SU-DHL-6 (cell line): Measurements from ENCODE around the gene MTA3.

Experiments
- H2AFZ ChIP-seq: fragments of 200-600 bp; sonication (generic); 2 replicates; pipeline ENCODE4 v1.6.1; 2014; ENCODE audit warnings: low read depth, mild to moderate bottlenecking, moderate library complexity, mixed read lengths, antibody characterized with exemption, low read length; ENCODE audit not compliant: severe bottlenecking
- H3F3A ChIP-seq: fragments of 200-600 bp; shearing (Covaris generic); 2 replicates; pipeline ENCODE4 v1.6.0; 2016; ENCODE audit warnings: antibody characterized with exemption, mild to moderate bottlenecking; ENCODE audit not compliant: insufficient read depth
- H3K27ac ChIP-seq: fragments of 200-600 bp; sonication (generic); 2 replicates; pipeline ENCODE4 v1.5.1; 2016; ENCODE audit warnings: low read depth, mild to moderate bottlenecking, low read length, moderate library complexity, mixed read lengths
- H3K27me3 ChIP-seq: fragments of 200-600 bp; sonication (generic), shearing (Covaris generic); 2 replicates; pipeline ENCODE4 v1.6.0; 2014; ENCODE audit warnings: mild to moderate bottlenecking, low read length
- H3K36me3 ChIP-seq: fragments of 200-600 bp; sonication (generic); 2 replicates; pipeline ENCODE4 v1.6.1; 2014; ENCODE audit warnings: mild to moderate bottlenecking, low read length, mixed read lengths
- H3K4me2 ChIP-seq: fragments of 300-600, 200-600 bp; shearing (Covaris generic), sonication (generic); 2 replicates; pipeline ENCODE4 v1.6.0; 2014; ENCODE audit warnings: low read length, low read depth, mild to moderate bottlenecking; ENCODE audit not compliant: poor library complexity, severe bottlenecking
- H3K4me3 ChIP-seq: fragments of 200-600 bp; sonication (generic); 2 replicates; pipeline ENCODE4 v1.5.1; 2014; ENCODE audit warnings: antibody characterized with exemption, low read length, mild to moderate bottlenecking, mixed read lengths; ENCODE audit not compliant: insufficient read depth, poor library complexity, severe bottlenecking
- H3K79me2 ChIP-seq: fragments of 200-600 bp; sonication (generic); 2 replicates; pipeline ENCODE4 v1.6.1; 2014; ENCODE audit warnings: mild to moderate bottlenecking, low read length, moderate library complexity; ENCODE audit not compliant: insufficient read depth
- H3K9ac ChIP-seq: fragments of 200-600 bp; sonication (generic); 2 replicates; pipeline ENCODE4 v1.7.0; 2014; ENCODE audit warnings: mild to moderate bottlenecking, low read length
- H3K9me2 ChIP-seq: fragments of 200-600 bp; sonication (generic); replicated peaks from 2 replicates; pipeline ENCODE4 v1.6.1; 2014; ENCODE audit warnings: low read length; ENCODE audit not compliant: insufficient read depth
- H3K9me3 ChIP-seq: fragments of 200-600 bp; sonication (generic); 2 replicates; pipeline ENCODE4 v1.6.1; 2014; ENCODE audit warnings: low read length, mixed read lengths; ENCODE audit not compliant: insufficient read depth
- H4K20me1 ChIP-seq: fragments of 200-600 bp; sonication (generic); 2 replicates; pipeline ENCODE4 v1.6.1; 2014; ENCODE audit warnings: low read depth, mild to moderate bottlenecking, antibody characterized with exemption, low read length, moderate library complexity, mixed read lengths
- EZH2phosphoT487 ChIP-seq: fragments of 200-600 bp; sonication (generic), shearing (Covaris generic); conservative IDR thresholded peaks from 2 replicates; pipeline ENCODE4 v1.6.1; 2018; ENCODE audit warnings: mild to moderate bottlenecking, antibody characterized with exemption, low read length, moderate library complexity, mixed read lengths
- TF ChIP-seq, protein P1 (sequence below): fragments of 200-600 bp; sonication (generic); IDR thresholded peaks from one replicate; pipeline ENCODE4 v1.5.1; 2017; ENCODE audit warnings: antibody characterized with exemption, mild to moderate bottlenecking, low read length, moderate library complexity; ENCODE audit not compliant: insufficient read depth, poor library complexity, severe bottlenecking

Gene MTA3

DNA sequence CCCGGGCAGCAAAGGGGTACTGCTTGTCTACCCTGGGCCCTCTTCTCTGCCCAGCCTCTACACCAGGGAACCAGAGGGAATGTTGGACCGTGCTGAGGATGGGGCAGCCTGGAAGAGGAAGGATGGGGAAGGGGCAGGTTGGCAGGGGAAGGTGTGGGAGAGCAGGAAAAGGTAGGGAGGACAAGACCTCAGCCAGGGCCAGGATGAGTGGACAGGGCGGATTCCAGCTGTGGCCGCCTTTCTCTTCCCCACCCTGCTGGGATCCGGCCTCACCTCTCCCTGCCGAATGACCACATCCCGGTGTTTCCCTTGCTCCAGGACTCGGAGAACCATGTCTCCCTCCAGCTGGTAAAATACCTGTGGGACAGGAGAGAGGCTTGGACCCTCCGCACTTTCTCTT lies 215.1 kb downstream of the MTA3 start:
- TF ChIP-seq, protein P1, sequence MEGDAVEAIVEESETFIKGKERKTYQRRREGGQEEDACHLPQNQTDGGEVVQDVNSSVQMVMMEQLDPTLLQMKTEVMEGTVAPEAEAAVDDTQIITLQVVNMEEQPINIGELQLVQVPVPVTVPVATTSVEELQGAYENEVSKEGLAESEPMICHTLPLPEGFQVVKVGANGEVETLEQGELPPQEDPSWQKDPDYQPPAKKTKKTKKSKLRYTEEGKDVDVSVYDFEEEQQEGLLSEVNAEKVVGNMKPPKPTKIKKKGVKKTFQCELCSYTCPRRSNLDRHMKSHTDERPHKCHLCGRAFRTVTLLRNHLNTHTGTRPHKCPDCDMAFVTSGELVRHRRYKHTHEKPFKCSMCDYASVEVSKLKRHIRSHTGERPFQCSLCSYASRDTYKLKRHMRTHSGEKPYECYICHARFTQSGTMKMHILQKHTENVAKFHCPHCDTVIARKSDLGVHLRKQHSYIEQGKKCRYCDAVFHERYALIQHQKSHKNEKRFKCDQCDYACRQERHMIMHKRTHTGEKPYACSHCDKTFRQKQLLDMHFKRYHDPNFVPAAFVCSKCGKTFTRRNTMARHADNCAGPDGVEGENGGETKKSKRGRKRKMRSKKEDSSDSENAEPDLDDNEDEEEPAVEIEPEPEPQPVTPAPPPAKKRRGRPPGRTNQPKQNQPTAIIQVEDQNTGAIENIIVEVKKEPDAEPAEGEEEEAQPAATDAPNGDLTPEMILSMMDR: no peak
- TF ChIP-seq EZH2phosphoT487: no peak

DNA sequence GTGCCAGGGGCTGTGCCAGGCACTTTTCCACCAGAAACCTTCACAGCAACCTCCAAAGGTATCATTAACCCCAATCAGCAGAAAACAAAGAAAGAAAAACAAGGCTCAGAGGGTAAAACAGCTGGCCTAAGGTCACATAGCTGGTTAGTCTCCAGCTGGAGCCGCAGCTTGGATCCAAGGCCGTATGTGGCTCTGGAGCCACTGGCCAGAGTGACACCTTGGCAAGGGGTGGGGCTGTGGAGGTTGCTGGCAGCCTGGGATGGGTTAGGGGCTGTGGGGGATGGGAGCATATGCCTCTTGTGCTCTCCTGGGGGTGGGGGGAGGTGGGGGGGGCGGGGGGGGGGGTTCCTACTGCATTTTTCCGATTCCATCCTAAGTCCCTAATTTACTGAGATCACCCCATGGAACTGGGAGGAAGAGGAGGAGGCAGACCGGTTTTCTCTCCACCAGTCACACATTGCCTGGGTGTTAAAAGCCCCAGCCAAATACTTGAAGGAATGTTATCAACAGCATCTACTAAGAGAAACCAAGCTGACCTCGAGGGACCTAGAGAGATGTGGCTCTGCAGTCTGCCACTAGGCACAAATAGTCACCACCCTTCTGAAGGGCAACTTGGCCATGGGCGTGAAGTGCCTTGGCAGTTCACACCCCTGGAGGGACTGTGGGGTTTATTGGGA lies 215.9 kb downstream of the MTA3 start:
- H3K27me3 ChIP-seq: no peaks in the 10 kb centered on the region
- no peaks in the 10 kb centered on the region for H3K9me3 ChIP-seq
- TF ChIP-seq EZH2phosphoT487: no peak
- no peak overlapping the region for H3K9ac ChIP-seq
- no peaks in the 10 kb centered on the region for H4K20me1 ChIP-seq
- H3K9me2 ChIP-seq: no peaks in the 10 kb centered on the region
- no peak overlapping the region for H2AFZ ChIP-seq
- H3K4me3 ChIP-seq: no peak overlapping the region
- no peak overlapping the region for H3K4me2 ChIP-seq
- H3K79me2 ChIP-seq: no peaks in the 10 kb centered on the region
- no peak overlapping the region for H3K27ac ChIP-seq
- H3K36me3 ChIP-seq: no peaks in the 10 kb centered on the region
- no peaks in the 10 kb centered on the region for H3F3A ChIP-seq

More for the DNA sequence above, 215.1 kb downstream of the MTA3 start:
- H3K79me2 ChIP-seq: no peaks in the 10 kb centered on the region
- H3K9ac ChIP-seq: no peak overlapping the region
- H3K9me2 ChIP-seq: no peaks in the 10 kb centered on the region
- no peaks in the 10 kb centered on the region for H4K20me1 ChIP-seq
- no peak overlapping the region for H3K4me3 ChIP-seq
- H2AFZ ChIP-seq: no peak overlapping the region
- H3K4me2 ChIP-seq: no peak overlapping the region
- H3K36me3 ChIP-seq: no peaks in the 10 kb centered on the region
- H3K27ac ChIP-seq: no peak overlapping the region
- no peaks in the 10 kb centered on the region for H3F3A ChIP-seq
- H3K27me3 ChIP-seq: no peaks in the 10 kb centered on the region
- peaks cover 3% of the 10 kb centered on the region; the same call in 1 of the 2 replicates for H3K9me3 ChIP-seq

DNA sequence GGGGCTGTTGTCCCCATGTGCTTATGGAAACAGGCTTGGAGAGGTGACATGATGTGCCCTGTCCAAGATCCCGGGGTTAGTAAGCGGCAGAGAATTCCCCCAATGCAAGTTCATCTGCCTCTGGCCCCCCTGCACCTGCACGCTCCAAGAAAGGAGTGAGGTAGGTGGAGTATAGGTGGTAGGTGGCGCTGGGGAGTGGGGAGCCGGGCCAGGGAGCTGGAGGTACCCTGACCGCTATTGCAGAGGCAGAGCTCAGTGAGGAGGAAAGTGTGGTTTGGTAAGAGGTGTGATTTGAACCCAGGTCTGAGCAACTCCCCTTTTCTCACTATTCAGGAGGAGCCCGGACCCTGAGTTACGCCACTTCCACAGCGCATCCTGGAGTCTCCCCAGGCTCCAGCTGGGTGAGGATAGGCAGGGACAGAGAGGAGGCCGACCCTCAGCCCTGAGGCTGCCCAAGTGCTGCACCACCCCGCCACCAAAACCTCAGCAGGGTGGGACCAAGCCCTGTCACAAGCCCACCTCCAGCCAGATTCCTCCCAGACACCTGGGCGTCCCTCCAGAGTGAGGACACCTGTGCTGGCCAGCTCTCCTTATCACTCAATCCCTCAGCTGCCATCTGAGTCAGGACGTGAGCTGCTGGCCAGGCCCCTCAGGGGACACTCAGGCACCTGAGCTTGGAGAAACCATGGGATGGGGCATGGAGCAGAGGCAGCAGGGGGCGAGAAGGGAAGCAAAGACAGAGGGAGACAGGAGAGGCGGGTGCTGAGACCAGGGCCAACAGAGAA lies 218.3 kb downstream of the MTA3 start:
- no peak overlapping the region for H3K27ac ChIP-seq
- H3K4me3 ChIP-seq: no peak overlapping the region
- H3K9ac ChIP-seq: no peak overlapping the region
- H2AFZ ChIP-seq: no peak overlapping the region
- no peaks in the 10 kb centered on the region for H3F3A ChIP-seq
- TF ChIP-seq EZH2phosphoT487: no peak
- TF ChIP-seq, protein P1: no peak
- H3K4me2 ChIP-seq: no peak overlapping the region
- no peaks in the 10 kb centered on the region for H3K9me2 ChIP-seq
- no peaks in the 10 kb centered on the region for H3K36me3 ChIP-seq
- H3K9me3 ChIP-seq: no peaks in the 10 kb centered on the region
- H4K20me1 ChIP-seq: no peaks in the 10 kb centered on the region
- no peaks in the 10 kb centered on the region for H3K27me3 ChIP-seq
- no peaks in the 10 kb centered on the region for H3K79me2 ChIP-seq

DNA sequence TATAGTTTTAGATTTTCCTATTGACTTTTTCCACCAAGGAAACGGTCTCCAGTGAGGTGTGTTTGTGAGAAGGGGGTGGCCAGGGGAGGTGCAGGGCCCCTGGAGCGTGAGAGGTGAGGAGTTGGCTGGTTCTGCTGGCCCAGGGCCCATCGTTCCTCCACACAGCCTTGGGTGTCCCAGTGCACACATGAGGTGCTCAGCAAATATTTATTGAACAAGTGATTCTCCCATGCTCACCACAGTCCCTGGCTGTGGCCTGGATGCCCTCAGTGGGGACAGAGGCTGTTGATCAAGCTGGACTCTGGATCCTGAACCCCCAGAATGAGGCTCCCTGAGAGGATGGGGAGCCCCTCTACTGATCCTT lies 219.0 kb downstream of the MTA3 start:
- Histone ChIP-seq H3K36me3 (no peaks in the 10 kb centered on the region), H3K9ac (no peak overlapping the region), H3K4me3 (no peak overlapping the region), H3K79me2 (no peaks in the 10 kb centered on the region), H4K20me1 (no peaks in the 10 kb centered on the region), H3F3A (no peaks in the 10 kb centered on the region), H3K4me2 (no peak overlapping the region), H3K9me3 (no peaks in the 10 kb centered on the region), H3K27ac (no peak overlapping the region), H3K9me2 (no peaks in the 10 kb centered on the region), H3K27me3 (no peaks in the 10 kb centered on the region), H2AFZ (no peak overlapping the region)
- TF ChIP-seq EZH2phosphoT487: no peak
- TF ChIP-seq, protein P1: no peak
